ENCODE results near the gene PDE9A. TPM values are rescaled to one million over a fixed set of nuclear protein-coding genes. Genes with fewer than 3 reads are reported as not detected.

The PDE9A gene
- total RNA-seq, 1 donor from 2014 or later = 13.1 TPM

GRCh38 chr21:42661688-42662429, 8.4 kb downstream of the PDE9A start:
- no peaks in the 10 kb centered on the region for H3K27me3 Mint-ChIP-seq
- intact Hi-C loops (cut with micrococcal nuclease) = no loop called here
- H3K36me3 Mint-ChIP-seq (ENCODE audit: low read depth) = no peaks in the 10 kb centered on the region
- DNase-seq = no peak
- H3K27ac Mint-ChIP-seq = no peak overlapping the region
- no peak overlapping the region for H3K4me3 Mint-ChIP-seq
- H3K4me1 Mint-ChIP-seq = peaks cover 6% of the 10 kb centered on the region
- H3K9me3 Mint-ChIP-seq = no peaks in the 10 kb centered on the region

- Mint-ChIP-seq H3K27me3 (no peaks in the 10 kb centered on the region), H3K4me1 (peaks cover 6% of the 10 kb centered on the region), H3K4me3 (no peak overlapping the region), H3K9me3 (no peaks in the 10 kb centered on the region), H3K27ac (no peak overlapping the region), H3K36me3 (ENCODE audit: low read depth) (no peaks in the 10 kb centered on the region)
- DNase-seq = no peak
- intact Hi-C loops (cut with micrococcal nuclease) = no loop called here
Measured at GRCh38 chr21:42662430-42663199, 9.2 kb downstream of the PDE9A start.

GRCh38 chr21:42663200-42663750, 9.9 kb downstream of the PDE9A start:
- no peak overlapping the region for H3K27ac Mint-ChIP-seq
- intact Hi-C loops (cut with micrococcal nuclease) = no loop called here

GRCh38 chr21:42663860-42664535, 10.6 kb downstream of the PDE9A start:
- H3K9me3 Mint-ChIP-seq = no peaks in the 10 kb centered on the region
- intact Hi-C loops (cut with micrococcal nuclease) = no loop called here
- peaks cover 6% of the 10 kb centered on the region for H3K4me1 Mint-ChIP-seq
- no peaks in the 10 kb centered on the region for H3K27me3 Mint-ChIP-seq
- H3K27ac Mint-ChIP-seq = no peak overlapping the region
- no peaks in the 10 kb centered on the region for H3K36me3 Mint-ChIP-seq (ENCODE audit: low read depth)
- no peak for DNase-seq
- no peak overlapping the region for H3K4me3 Mint-ChIP-seq

More at GRCh38 chr21:42663200-42663750, 9.9 kb downstream of the PDE9A start:
- Mint-ChIP-seq H3K4me1 (peaks cover 6% of the 10 kb centered on the region), H3K27me3 (no peaks in the 10 kb centered on the region), H3K36me3 (ENCODE audit: low read depth) (no peaks in the 10 kb centered on the region), H3K4me3 (no peak overlapping the region), H3K9me3 (no peaks in the 10 kb centered on the region)
- DNase-seq = no peak

GRCh38 chr21:42664614-42665013, 11.2 kb downstream of the PDE9A start:
- DNase-seq = no peak
- peaks cover 6% of the 10 kb centered on the region for H3K4me1 Mint-ChIP-seq
- H3K27me3 Mint-ChIP-seq = no peaks in the 10 kb centered on the region
- intact Hi-C loops (cut with micrococcal nuclease) = no loop called here
- H3K27ac Mint-ChIP-seq = no peak overlapping the region
- H3K36me3 Mint-ChIP-seq (ENCODE audit: low read depth) = no peaks in the 10 kb centered on the region
- no peak overlapping the region for H3K4me3 Mint-ChIP-seq
- H3K9me3 Mint-ChIP-seq = no peaks in the 10 kb centered on the region

GRCh38 chr21:42665026-42665425, 11.6 kb downstream of the PDE9A start:
- H3K36me3 Mint-ChIP-seq (ENCODE audit: low read depth) = no peaks in the 10 kb centered on the region
- intact Hi-C loops (cut with micrococcal nuclease) = no loop called here
- H3K4me3 Mint-ChIP-seq = no peak overlapping the region
- no peaks in the 10 kb centered on the region for H3K27me3 Mint-ChIP-seq
- H3K9me3 Mint-ChIP-seq = no peaks in the 10 kb centered on the region
- DNase-seq = no peak
- no peak overlapping the region for H3K27ac Mint-ChIP-seq
- peaks cover 6% of the 10 kb centered on the region for H3K4me1 Mint-ChIP-seq

- Mint-ChIP-seq H3K27ac (no peak overlapping the region), H3K36me3 (ENCODE audit: low read depth) (no peaks in the 10 kb centered on the region), H3K27me3 (no peaks in the 10 kb centered on the region), H3K4me3 (no peak overlapping the region), H3K9me3 (no peaks in the 10 kb centered on the region), H3K4me1 (peaks cover 6% of the 10 kb centered on the region)
- no peak for DNase-seq
- intact Hi-C loops (cut with micrococcal nuclease) = no loop called here
Measured at GRCh38 chr21:42665484-42665883, 12.1 kb downstream of the PDE9A start.

GRCh38 chr21:42666023-42666747, 12.8 kb downstream of the PDE9A start:
- H3K9me3 Mint-ChIP-seq = no peaks in the 10 kb centered on the region
- peak; percentile 83 for DNase-seq
- no peaks in the 10 kb centered on the region for H3K27me3 Mint-ChIP-seq
- no peak overlapping the region for H3K4me3 Mint-ChIP-seq
- intact Hi-C loops (cut with micrococcal nuclease) = no loop called here
- no peak overlapping the region for H3K27ac Mint-ChIP-seq
- no peaks in the 10 kb centered on the region for H3K36me3 Mint-ChIP-seq (ENCODE audit: low read depth)
- H3K4me1 Mint-ChIP-seq = peaks cover 6% of the 10 kb centered on the region

- no peak overlapping the region for H3K4me3 Mint-ChIP-seq
- H3K9me3 Mint-ChIP-seq = no peaks in the 10 kb centered on the region
- peaks cover 6% of the 10 kb centered on the region for H3K4me1 Mint-ChIP-seq
- intact Hi-C loops (cut with micrococcal nuclease) = no loop called here
- H3K36me3 Mint-ChIP-seq (ENCODE audit: low read depth) = no peaks in the 10 kb centered on the region
- H3K27ac Mint-ChIP-seq = no peak overlapping the region
- H3K27me3 Mint-ChIP-seq = no peaks in the 10 kb centered on the region
- no peak for DNase-seq
Measured at GRCh38 chr21:42666925-42667324, 13.5 kb downstream of the PDE9A start.

GRCh38 chr21:42668298-42668992, 15.0 kb downstream of the PDE9A start:
- intact Hi-C loops (cut with micrococcal nuclease) = no loop called here
- H3K36me3 Mint-ChIP-seq (ENCODE audit: low read depth) = no peaks in the 10 kb centered on the region
- H3K4me1 Mint-ChIP-seq = peaks cover 6% of the 10 kb centered on the region
- no peaks in the 10 kb centered on the region for H3K27me3 Mint-ChIP-seq
- no peaks in the 10 kb centered on the region for H3K9me3 Mint-ChIP-seq
- H3K4me3 Mint-ChIP-seq = no peak overlapping the region
- DNase-seq = no peak
- no peak overlapping the region for H3K27ac Mint-ChIP-seq

- DNase-seq = no peak
- H3K4me1 Mint-ChIP-seq = peaks cover 6% of the 10 kb centered on the region
- H3K9me3 Mint-ChIP-seq = no peaks in the 10 kb centered on the region
- H3K4me3 Mint-ChIP-seq = no peak overlapping the region
- no peaks in the 10 kb centered on the region for H3K36me3 Mint-ChIP-seq (ENCODE audit: low read depth)
- no peak overlapping the region for H3K27ac Mint-ChIP-seq
- intact Hi-C loops (cut with micrococcal nuclease) = no loop called here
- H3K27me3 Mint-ChIP-seq = no peaks in the 10 kb centered on the region
Measured at GRCh38 chr21:42669041-42669440, 15.6 kb downstream of the PDE9A start.

GRCh38 chr21:42670058-42670880, 16.8 kb downstream of the PDE9A start:
- H3K36me3 Mint-ChIP-seq (ENCODE audit: low read depth) = no peaks in the 10 kb centered on the region

More at GRCh38 chr21:42670058-42670880, 16.8 kb downstream of the PDE9A start:
- intact Hi-C loops (cut with micrococcal nuclease) = no loop called here
- H3K9me3 Mint-ChIP-seq = no peaks in the 10 kb centered on the region
- no peak overlapping the region for H3K27ac Mint-ChIP-seq
- DNase-seq = no peak
- H3K4me1 Mint-ChIP-seq = peaks cover 3% of the 10 kb centered on the region
- H3K27me3 Mint-ChIP-seq = no peaks in the 10 kb centered on the region
- H3K4me3 Mint-ChIP-seq = no peak overlapping the region
